CD4-positive, alpha-beta T cell treated with Interleukin-1 beta for 1 hour (primary cell): ENCODE data around the gene NFKBIA.
"Not testable (repeated sequence)": the region's sequence is repeated elsewhere in the genome, so short reads cannot be mapped to it uniquely, and the experiment has no call there.

Source experiments
- DNase-seq, 2 donors: peaks; one replicate each; pipeline ENCODE4 v3.0.0-alpha.2; 2020 to 2022

NFKBIA gene

GRCh38 chr14:35404449-35405303, at the start of gene NFKBIA:
Gene NFKBIA, minus strand, starts transcription at chr14:35404749. Its CDS starts 105 bp downstream, at chr14:35404644.
- DNase-seq = peak; percentile 96 to 97

GRCh38 chr14:35446450-35446849, 41.9 kb upstream of the NFKBIA start:
- no peak for DNase-seq

GRCh38 chr14:35444104-35444503, 39.6 kb upstream of the NFKBIA start:
- no peak for DNase-seq

GRCh38 chr14:35441160-35441559, 36.6 kb upstream of the NFKBIA start:
- no peak for DNase-seq

- DNase-seq = no peak
Observed at GRCh38 chr14:35438910-35439713, 34.6 kb upstream of the NFKBIA start.

GRCh38 chr14:35438492-35438891, 33.9 kb upstream of the NFKBIA start:
- not testable (repeated sequence) for DNase-seq

- no peak for DNase-seq
Observed at GRCh38 chr14:35435177-35435576, 30.6 kb upstream of the NFKBIA start.

GRCh38 chr14:35433826-35434225, 29.3 kb upstream of the NFKBIA start:
- DNase-seq = no peak

- DNase-seq = no peak
Observed at GRCh38 chr14:35430459-35431199, 26.1 kb upstream of the NFKBIA start.

GRCh38 chr14:35429951-35430350, 25.4 kb upstream of the NFKBIA start:
- no peak for DNase-seq

- no peak for DNase-seq
Observed at GRCh38 chr14:35425850-35426249, 21.3 kb upstream of the NFKBIA start.

GRCh38 chr14:35423621-35424020, 19.1 kb upstream of the NFKBIA start:
- DNase-seq = no peak

- no peak for DNase-seq
Observed at GRCh38 chr14:35420036-35420811, 15.7 kb upstream of the NFKBIA start.

- no peak for DNase-seq
Observed at GRCh38 chr14:35419429-35419841, 14.9 kb upstream of the NFKBIA start.

- DNase-seq = no peak
Observed at GRCh38 chr14:35418093-35418492, 13.5 kb upstream of the NFKBIA start.

GRCh38 chr14:35416108-35416750, 11.7 kb upstream of the NFKBIA start:
- peak; percentile 64 to 83 for DNase-seq

- no peak for DNase-seq
Observed at GRCh38 chr14:35414365-35414764, 9.8 kb upstream of the NFKBIA start.

GRCh38 chr14:35412272-35413056, 7.9 kb upstream of the NFKBIA start:
- DNase-seq = no peak

- no peak for DNase-seq
Observed at GRCh38 chr14:35410858-35411257, 6.3 kb upstream of the NFKBIA start.

GRCh38 chr14:35409595-35409994, 5.0 kb upstream of the NFKBIA start:
- DNase-seq = no peak

- no peak for DNase-seq
Observed at GRCh38 chr14:35408026-35408425, 3.5 kb upstream of the NFKBIA start.
